ENCODE results near the gene SORCS2.

SORCS2 gene

DNA sequence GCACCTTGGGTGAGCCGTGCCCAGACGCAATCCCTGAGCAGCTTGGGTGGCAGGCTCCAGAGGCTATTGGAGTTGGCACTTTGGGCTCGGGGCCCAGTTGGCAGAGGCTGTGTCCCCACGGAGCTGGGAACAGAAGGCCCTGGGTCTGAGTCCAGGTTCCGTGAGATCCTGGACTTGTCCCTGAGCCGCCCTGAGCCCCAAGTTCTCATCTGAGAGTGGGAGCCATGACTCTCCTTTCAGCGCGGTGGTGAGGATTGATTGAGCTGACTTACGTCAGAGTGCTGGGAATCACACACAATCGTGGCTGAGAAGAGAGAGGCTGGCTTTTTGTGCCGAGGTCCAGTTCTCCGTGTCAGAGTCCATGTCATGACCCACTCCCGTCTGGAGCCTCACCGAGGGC, 144.4 kb downstream of the SORCS2 start:
- TF ChIP-seq POLR2A (IDR thresholded peaks at IDR 0.05; ENCODE audit: low read length) (no peak), GATA1 (IDR thresholded peaks at IDR 0.05; ENCODE audit: low read depth, low read length) (no peak)

DNA sequence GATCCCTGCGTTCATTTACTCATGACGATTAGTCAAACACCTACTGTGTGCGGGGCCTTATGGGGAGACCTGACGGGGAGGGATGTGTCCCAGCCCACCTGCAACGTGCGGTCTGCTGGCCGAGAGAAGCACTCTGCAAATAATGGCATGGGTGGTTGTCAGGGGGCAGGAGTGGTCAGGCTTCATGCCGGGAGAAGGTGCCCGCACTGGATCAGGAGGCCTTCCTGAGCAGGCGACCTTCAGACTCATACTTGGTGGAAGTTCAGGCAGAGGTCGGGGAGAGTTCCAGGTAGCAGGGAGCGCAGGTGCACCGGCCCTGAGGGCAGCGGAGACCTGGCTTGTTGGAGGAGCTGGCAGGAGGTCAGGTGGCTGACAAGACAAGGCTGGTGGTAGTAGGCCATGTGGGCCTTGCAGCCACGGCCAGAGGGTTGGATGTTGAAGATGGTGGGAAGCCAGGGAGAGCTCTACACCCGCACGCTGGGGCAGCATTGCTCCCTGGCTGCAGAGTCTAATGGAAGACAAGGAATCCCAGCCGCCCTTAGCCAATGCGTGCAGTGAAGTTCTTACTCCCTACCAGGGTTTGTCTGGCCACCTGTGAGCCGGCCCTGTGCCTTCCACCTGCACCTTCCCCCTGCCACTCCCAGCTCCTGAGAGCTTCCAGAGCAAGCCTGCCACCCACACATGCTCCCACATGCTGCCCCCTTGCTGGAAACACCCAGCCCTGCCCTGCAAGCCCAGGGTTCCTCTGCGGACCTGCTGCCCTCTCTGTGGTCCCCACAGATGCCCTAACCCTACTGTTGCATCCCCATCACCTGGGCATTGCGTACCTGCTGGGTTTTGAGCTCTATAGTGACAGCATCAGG, 145.1 kb downstream of the SORCS2 start:
- TF ChIP-seq GATA1 (IDR thresholded peaks at IDR 0.05; ENCODE audit: low read depth, low read length) (no peak), POLR2A (IDR thresholded peaks at IDR 0.05; ENCODE audit: low read length) (no peak)
- DNase-seq: no peak

More for the DNA sequence above, 144.4 kb downstream of the SORCS2 start:
- DNase-seq: no peak

DNA sequence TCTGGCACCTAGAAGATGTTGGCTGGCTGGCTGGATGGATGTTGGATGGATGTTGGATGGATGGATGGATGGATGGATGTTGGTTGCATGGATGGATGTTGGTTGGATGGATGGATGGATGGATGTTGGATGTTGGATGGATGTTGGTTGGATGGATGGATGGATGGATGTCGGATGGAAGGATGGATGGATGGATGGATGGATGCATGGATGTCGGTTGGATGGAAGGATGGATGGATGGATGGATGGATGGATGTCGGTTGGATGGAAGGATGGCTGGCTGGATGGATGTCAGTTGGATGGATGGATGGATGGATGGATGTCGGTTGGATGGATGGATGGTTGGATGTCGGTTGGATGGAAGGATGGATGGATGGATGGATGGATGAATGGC, 145.7 kb downstream of the SORCS2 start:
- no peak for DNase-seq
- TF ChIP-seq POLR2A (IDR thresholded peaks at IDR 0.05; ENCODE audit: low read length) (no peak), GATA1 (IDR thresholded peaks at IDR 0.05; ENCODE audit: low read depth, low read length) (no peak)

DNA sequence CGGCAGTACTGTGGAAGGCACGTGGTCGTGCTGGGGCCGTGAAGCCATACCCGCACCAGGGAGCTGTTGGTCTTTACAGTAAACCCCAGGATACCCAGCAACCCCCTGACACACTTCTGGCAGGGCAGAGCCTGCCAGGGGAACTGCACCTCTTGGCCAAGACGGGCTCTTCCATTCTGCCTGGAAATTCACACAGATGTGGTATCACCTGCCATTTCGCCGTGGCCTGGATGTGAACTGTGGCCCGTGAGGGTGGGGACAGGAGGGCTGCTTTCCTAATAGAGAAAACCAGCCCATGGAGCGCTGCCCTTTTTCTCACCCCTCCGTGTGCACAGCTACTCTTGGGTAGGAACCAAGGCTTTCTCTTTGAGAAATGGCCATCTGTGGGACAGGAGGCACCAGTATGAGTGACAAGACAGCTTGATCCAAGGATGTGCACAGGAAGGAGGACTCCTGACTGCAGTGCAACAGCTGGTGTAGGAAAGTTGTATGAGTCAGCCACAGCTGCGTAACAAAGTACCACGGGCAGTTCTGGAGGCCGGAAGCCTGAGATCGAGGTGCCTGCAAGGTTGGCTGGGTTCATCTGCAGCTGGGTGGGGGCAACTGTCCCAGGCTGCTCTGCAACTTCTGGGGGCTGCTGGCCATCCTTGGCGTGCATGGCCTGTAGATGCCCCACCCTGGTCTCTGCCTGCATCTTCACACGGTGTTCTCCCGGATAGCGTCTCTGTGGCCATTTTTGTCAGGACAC, 146.7 kb downstream of the SORCS2 start:
- TF ChIP-seq POLR2A (IDR thresholded peaks at IDR 0.05; ENCODE audit: low read length) (no peak), GATA1 (IDR thresholded peaks at IDR 0.05; ENCODE audit: low read depth, low read length) (no peak)
- DNase-seq: no peak

DNA sequence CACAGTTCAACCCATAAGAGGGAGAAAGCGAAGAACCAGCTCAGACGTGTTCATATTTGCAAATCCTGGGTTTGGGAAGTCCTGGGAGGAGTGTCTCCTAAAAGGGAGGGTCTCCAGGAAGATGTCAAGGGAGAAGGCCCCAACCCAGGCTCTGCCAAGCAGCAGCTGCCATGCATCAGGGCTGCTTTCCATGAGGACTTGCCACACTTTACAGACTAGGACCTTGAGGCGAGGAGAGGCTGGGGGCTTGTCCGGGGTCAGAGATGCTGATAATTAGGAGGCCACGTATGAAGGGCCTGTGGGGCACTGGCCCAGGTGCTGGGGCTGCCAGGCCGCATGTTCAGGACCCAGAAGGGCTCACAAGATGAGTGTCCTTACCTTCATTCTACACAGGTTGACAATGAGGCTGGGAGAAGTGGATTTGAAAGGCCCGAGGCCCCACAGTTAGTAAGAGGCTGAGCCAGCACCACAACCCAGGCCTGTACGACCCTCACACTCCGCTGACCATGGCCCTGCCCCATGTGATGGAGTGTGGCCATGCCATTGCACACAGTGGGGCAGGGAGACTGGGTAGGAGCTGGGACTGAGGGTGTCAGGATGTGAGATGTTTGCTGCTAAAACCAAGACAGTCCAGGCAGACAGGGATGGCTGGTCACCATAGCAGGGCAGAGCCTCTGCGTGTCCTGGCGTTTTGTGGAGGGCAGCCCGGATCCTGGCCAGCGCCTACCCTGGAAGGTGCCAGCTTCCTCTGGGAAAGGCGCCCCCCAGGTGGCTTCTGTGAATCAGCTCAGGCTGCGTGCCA, 147.6 kb downstream of the SORCS2 start:
- DNase-seq: no peak
- TF ChIP-seq GATA1 (IDR thresholded peaks at IDR 0.05; ENCODE audit: low read depth, low read length) (no peak), POLR2A (IDR thresholded peaks at IDR 0.05; ENCODE audit: low read length) (no peak)

DNA sequence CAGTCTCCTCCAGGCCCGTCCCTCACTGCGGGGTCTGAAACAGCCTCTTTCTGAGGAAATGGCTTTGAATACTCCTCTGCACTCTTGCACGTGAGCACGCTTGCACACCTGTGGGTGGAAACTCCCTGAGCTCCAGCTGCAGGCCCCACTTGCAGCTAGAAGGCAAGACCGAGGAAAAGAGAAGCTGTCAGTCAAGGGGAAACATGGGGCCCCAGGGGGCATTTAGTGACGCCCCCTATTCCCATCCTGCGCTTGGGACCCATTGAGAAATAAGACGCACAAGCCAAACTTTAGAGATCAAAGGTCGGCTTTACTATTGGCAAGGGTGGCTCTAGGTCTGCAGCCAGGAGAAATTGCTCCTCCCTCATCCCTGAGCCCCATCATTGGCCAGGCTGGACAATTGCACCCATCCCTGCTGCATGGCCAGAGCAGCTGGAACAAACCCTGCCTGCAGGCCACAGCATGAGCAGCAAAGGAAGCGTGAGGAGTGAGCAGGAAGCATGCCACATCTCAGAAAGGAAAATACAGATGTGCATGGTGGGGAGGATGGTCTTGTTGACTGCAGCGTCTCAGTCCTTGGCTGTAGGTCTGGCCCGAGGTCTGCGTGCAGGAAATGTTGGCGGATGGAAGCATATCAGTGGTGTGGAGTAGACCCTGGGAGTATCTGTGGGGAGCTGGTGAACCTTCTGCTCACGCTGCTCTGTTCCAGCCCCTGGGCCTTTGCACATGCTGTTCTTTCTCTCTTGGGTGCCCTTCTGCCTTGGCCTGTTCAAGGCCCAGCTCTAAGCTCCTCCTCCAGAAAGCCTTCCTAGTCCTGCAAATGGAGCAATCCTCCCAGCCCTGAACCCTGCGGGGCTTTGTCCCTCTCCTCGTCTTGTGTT, 148.5 kb downstream of the SORCS2 start:
- no peak for DNase-seq
- TF ChIP-seq POLR2A (IDR thresholded peaks at IDR 0.05; ENCODE audit: low read length) (no peak), GATA1 (IDR thresholded peaks at IDR 0.05; ENCODE audit: low read depth, low read length) (no peak)

DNA sequence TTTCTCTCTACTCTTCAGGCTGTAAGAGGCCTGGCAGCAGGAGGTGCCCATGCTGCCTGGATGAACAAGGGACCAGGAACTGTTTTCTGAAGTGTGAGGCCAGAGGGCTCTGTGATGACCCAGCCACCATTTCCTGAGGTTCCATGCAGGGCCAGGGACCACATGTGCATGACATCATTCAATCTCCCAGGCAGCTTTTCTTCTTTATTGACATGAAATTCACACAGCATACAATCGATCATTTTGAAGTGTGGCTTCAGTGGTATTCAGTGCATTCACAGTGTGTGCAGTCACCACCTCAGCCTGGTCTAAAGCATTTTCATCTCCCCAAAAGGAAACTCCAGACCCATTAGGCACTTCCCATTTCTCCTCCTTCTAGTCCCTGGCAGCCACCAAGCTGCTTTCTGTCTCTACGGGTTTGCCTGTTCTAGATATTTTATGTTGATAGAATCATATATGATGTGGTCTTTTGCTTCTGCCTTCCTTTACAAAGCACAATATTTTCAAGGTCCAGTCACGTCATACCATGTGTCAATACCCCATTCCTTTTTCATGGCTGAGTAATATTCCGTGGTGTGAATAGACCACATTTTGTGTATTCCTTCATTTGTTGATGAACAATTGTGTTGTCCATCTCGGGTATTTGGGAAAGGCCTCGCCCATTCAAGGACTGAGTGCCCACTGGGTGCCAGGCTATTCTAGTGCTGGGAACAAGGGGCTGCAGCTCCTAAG, 149.3 kb downstream of the SORCS2 start:
- TF ChIP-seq POLR2A (IDR thresholded peaks at IDR 0.05; ENCODE audit: low read length): no peak
- no peak for DNase-seq

DNA sequence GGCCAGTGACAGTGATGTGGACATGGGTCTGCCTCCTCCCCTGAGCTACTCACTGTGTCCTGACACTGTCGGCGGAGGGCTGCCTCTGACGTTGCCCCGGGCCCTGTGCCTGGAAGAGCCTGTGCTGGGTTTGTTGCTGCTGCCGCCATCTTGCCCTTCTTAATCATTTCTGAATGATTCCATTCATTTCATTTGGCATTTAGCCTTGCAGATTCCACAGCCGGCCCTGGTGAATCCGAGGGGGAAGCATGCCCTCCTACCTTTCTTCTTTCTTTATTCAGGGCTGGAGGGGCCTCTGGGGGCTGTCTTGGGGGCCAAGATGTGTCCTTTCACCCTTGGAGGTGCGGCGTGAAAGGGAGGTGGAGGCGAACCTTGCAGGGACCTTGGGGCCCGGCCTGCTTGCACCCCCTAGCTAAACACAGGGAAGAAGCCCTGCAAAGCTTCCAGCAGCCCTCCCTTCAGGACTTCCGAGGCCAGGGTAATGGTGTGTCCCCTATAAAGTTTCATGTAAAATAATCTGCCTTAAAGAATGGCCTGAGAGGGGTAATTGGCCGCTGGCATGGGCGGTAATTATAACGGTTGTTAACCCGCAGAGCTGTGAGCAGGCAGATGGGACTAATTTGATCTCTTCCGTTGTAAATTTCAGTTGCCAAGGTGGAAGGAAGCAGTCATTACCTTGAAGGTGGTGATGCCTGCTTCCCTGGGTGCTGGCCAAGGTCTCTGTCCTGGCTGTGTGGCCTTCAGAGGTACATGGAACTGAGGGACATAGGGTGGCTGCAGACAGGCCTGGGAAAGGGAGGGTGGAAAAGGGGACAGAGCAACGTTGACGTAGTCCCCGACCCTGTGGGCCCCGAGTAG, 150.1 kb downstream of the SORCS2 start:
- DNase-seq: no peak
- TF ChIP-seq POLR2A (IDR thresholded peaks at IDR 0.05; ENCODE audit: low read length): no peak

DNA sequence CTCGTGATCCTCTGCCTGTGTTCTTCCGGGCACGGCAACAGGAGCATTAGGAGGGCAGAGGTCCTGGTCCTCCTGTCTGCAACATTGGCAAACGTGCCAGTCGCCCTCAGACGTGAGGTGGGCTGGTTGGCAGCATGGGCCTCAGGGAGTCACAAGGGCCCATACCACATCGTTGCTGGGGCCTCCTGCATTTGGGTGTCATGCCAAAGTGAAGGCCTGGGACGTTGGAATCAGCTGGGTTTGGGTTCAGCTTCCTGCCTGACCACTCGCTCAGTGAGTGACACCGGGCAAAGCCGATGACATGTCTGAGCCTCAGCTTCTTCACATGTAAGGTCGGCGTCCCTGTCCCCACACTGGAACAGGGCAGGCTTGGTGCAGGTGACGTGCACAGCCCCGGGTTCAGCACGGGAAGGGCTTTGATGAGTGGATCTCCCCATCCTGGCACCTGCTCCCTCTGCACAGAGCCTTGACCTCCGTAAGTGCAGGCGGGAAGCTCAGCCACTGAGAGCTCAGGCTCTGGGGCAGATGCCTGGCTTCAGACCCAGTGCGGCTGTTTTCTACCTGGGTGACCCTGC, 150.8 kb downstream of the SORCS2 start:
- no peak for DNase-seq
- TF ChIP-seq GATA1 (IDR thresholded peaks at IDR 0.05; ENCODE audit: low read depth, low read length) (no peak), POLR2A (IDR thresholded peaks at IDR 0.05; ENCODE audit: low read length) (no peak)

DNA sequence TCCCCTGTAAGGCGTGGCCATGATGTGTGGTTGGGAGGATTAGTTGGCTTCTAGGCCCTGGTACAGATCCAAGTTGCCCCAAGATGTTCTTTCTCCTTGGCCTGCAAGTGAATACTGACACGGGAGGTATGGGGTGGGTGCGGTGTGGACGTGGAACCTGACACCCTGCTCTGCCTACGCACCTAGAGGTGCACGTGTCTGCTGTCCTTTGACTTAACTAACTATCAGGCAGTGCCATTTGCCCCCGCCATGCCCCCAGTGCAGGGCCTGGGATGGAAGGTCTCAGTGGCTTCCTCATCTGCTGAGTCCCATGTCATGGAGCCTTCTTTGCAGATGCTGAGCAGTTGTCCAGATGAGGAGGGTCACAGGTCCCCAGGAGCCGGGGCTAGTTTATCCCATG, 151.6 kb downstream of the SORCS2 start:
- TF ChIP-seq GATA1 (IDR thresholded peaks at IDR 0.05; ENCODE audit: low read depth, low read length) (no peak), POLR2A (IDR thresholded peaks at IDR 0.05; ENCODE audit: low read length) (no peak)
- DNase-seq: no peak

DNA sequence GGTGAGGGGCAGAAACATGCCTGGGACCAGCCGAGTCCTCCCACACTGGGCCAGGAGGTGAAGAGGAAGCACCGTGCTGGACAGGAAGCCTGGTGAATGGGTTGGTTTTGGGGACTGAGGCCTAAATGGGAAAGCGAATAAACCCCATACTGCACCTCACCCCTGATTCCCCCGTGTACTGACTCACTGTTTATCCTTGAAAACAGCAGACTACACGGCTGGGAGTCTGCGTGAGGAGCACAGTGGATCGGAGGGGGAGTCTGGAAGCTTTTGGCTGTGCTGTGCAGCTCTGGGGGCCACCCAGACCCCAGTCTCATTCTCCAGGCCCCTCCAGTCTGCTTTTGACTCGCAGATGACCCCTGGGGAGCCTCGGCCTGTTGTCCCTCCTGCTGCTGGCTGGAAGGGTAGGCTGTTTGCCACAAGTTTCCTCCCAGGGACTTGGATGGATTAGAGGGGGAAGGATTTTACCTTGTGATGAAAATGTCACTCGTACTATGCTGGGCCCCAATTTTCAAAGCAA, 152.4 kb downstream of the SORCS2 start:
- TF ChIP-seq GATA1 (IDR thresholded peaks at IDR 0.05; ENCODE audit: low read depth, low read length) (no peak), POLR2A (IDR thresholded peaks at IDR 0.05; ENCODE audit: low read length) (no peak)
- DNase-seq: no peak
